Measurements from ENCODE around the gene MAML2. TPM values are rescaled to one million over a fixed set of nuclear protein-coding genes. Genes with fewer than 3 reads are reported as not detected.

The MAML2 gene
- total and polyA plus RNA-seq, 2 of the 13 experiments (the other 11 are each of a cell fraction or from before 2014, with no cell fraction given) = 2.3 to 25.9 TPM

- FAIRE-seq (no peak), DNase-seq (ENCODE audit: low spot score) (no peak), ATAC-seq (no peak)
- H2AFZ ChIP-seq (ENCODE audit: low read length) = no peak overlapping the region
- H3K27ac ChIP-seq (ENCODE audit: extremely low read length, insufficient read depth, low read length) = no peak overlapping the region
- H3K9me3 ChIP-seq (ENCODE audit: low read length) = no peaks in the 10 kb centered on the region
- no peak overlapping the region for H3K9ac ChIP-seq (ENCODE audit: insufficient read depth, low read depth, low read length)
- H3K4me2 ChIP-seq (ENCODE audit: low read depth, low read length) = no peak overlapping the region
- in situ Hi-C loops (cut with HindIII; ENCODE audit: extremely low pct_ligation_motif_present, low pct_unique_long_range_greater_than_20kb) = no loop called here
- WGBS (ENCODE audit: low lambda C conversion rate) = 23% methylated on average over 1 of the region's 1 CpG
- intact Hi-C loops (cut with micrococcal nuclease; ENCODE audit: unreplicated experiment) = no loop called here
- H3K27me3 ChIP-seq (ENCODE audit: control insufficient read depth in 1 of 2, insufficient read depth in 2 of 2, low read length in 2 of 2) = no peaks in the 10 kb centered on the region
- no TSS peak for BruUV-seq (replicated peaks)
- H3K36me3 ChIP-seq (replicated peaks in 1 of 2; ENCODE audit: control insufficient read depth in 1 of 2, insufficient read depth in 2 of 2, low read length in 2 of 2) = no peaks in the 10 kb centered on the region; a peak in 2 of 5 replicates
- ChIA-PET POLR2A (no interaction called here), CTCF (ENCODE audit: low intra/inter-chr PET ratio, low total read pairs) (no interaction called here)
- TF ChIP-seq TP53 (CRISPR knock-in tag; conservative IDR thresholded peaks at IDR 0.05) (no peak), ZNF546 (CRISPR knock-in tag; conservative IDR thresholded peaks at IDR 0.05) (no peak), ELF1 (CRISPR knock-in tag; IDR thresholded peaks at IDR 0.05) (no peak), RAD21 (CRISPR knock-in tag; IDR thresholded peaks at IDR 0.05) (no peak), ZNF609 (CRISPR knock-in tag; IDR thresholded peaks at IDR 0.05; ENCODE audit: borderline replicate concordance) (no peak), ZNF570 (CRISPR knock-in tag; IDR thresholded peaks at IDR 0.05; ENCODE audit: borderline replicate concordance) (no peak), ZNF282 (IDR thresholded peaks at IDR 0.05; ENCODE audit: partially characterized antibody) (no peak)
- TF ChIP-seq, protein P1, sequence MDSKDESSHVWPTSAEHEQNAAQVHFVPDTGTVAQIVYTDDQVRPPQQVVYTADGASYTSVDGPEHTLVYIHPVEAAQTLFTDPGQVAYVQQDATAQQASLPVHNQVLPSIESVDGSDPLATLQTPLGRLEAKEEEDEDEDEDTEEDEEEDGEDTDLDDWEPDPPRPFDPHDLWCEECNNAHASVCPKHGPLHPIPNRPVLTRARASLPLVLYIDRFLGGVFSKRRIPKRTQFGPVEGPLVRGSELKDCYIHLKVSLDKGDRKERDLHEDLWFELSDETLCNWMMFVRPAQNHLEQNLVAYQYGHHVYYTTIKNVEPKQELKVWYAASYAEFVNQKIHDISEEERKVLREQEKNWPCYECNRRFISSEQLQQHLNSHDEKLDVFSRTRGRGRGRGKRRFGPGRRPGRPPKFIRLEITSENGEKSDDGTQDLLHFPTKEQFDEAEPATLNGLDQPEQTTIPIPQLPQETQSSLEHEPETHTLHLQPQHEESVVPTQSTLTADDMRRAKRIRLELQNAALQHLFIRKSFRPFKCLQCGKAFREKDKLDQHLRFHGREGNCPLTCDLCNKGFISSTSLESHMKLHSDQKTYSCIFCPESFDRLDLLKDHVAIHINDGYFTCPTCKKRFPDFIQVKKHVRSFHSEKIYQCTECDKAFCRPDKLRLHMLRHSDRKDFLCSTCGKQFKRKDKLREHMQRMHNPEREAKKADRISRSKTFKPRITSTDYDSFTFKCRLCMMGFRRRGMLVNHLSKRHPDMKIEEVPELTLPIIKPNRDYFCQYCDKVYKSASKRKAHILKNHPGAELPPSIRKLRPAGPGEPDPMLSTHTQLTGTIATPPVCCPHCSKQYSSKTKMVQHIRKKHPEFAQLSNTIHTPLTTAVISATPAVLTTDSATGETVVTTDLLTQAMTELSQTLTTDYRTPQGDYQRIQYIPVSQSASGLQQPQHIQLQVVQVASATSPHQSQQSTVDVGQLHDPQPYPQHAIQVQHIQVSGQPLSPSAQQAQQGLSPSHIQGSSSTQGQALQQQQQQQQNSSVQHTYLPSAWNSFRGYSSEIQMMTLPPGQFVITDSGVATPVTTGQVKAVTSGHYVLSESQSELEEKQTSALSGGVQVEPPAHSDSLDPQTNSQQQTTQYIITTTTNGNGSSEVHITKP (CRISPR knock-in tag; IDR thresholded peaks at IDR 0.05; ENCODE audit: low read depth) = no peak
- no peaks in the 10 kb centered on the region for H3K79me2 ChIP-seq (ENCODE audit: insufficient read depth, low read length)
- peaks cover 26% of the 10 kb centered on the region for H3K4me1 ChIP-seq (ENCODE audit: insufficient read depth, low read length)
- no peak overlapping the region for H3K4me3 ChIP-seq (replicated peaks in 1 of 3; ENCODE audit: insufficient read depth in 1 of 3, low read depth in 2 of 3, low read length in 3 of 3)
- H4K20me1 ChIP-seq (ENCODE audit: insufficient read depth, low read length) = no peaks in the 10 kb centered on the region
Observed at GRCh38 chr11:96134602-96135001, 208.4 kb downstream of the MAML2 start.
